Body of pancreas (tissue), 4 donors: ENCODE measurements around the gene OTUB2. TPM values are rescaled to one million over a fixed set of nuclear protein-coding genes. Genes with fewer than 3 reads are reported as not detected.

Experiments
- ATAC-seq: fragments of 150-250 bp; one replicate; pipeline ENCODE4 v1.9.1; 2016
- DNase-seq, 4 donors: peaks; one replicate each; pipeline ENCODE4 v3.0.0-alpha.2; 2019
- H3K27ac ChIP-seq, 4 donors: fragments of 200-600 bp; sonication (generic); 1 replicate in 3 of 4; 2 replicates in 1 of 4; pipeline versions ENCODE4 v1.5.1 to v1.6.1; 2016 to 2019; ENCODE audit warnings: mild to moderate bottlenecking in 1 of 4, mixed read lengths in 1 of 4, moderate library complexity in 1 of 4
- H3K27me3 ChIP-seq, 2 donors: fragments of 200-600 bp; sonication (generic); one replicate each; pipeline ENCODE4 v1.6.0; 2016; ENCODE audit warnings: mild to moderate bottlenecking in 1 of 2
- H3K36me3 ChIP-seq, 2 donors: fragments of 200-600 bp; sonication (generic); replicated peaks in 1 of 2; 2 replicates each; pipeline ENCODE4 v1.5.1; 2016; ENCODE audit warnings: low read depth in 2 of 2; ENCODE audit not compliant: insufficient read depth in 1 of 2
- H3K4me1 ChIP-seq: fragments of 200-600 bp; sonication (generic); one replicate; pipeline ENCODE4 v1.6.0; 2016
- H3K4me3 ChIP-seq, 2 donors: fragments of 200-600 bp; sonication (generic); 1 replicate in 1 of 2; 2 replicates in 1 of 2; pipeline ENCODE4 v1.5.1; 2016 to 2019
- H3K9me3 ChIP-seq, 3 donors: fragments of 200-600 bp; sonication (generic); 1 replicate in 2 of 3; 2 replicates in 1 of 3; pipeline ENCODE4 v1.5.1; 2016
- POLR2A ChIP-seq, 3 donors: fragments of 450-650 bp; IDR thresholded peaks; one replicate each; pipeline ENCODE4 v1.6.1; 2016; ENCODE audit warnings: antibody characterized with exemption in 3 of 3, mild to moderate bottlenecking in 2 of 3
- WGBS, 2 donors: methylation state at CpG; one replicate each; pipeline ENCODE4 v1.1.5; 2017; 5-methylcytosine and 5-hydroxymethylcytosine counted together
- intact Hi-C: fragments of 100-400 bp; cut with DNase I; formaldehyde crosslinking; loops from one replicate; pipeline ENCODE4 v1.15.1; 2023
- total RNA-seq, 2 donors: library from RNA; depleted of rRNA; stranded (reverse); fragments of >200 nt; gene quantifications; one replicate each; pipeline ENCODE4 v1.1.0, GENCODE V29; 2016
- TF ChIP-seq, protein P1 (sequence below), 7 experiments: fragments of 450-650 bp in 4 of 7; fragments of 200-600 bp in 3 of 7; sonication (generic) in 3 of 7; IDR thresholded peaks; one replicate each; pipeline ENCODE4 v1.5.1; 2016 to 2019; ENCODE audit warnings: antibody characterized with exemption in 7 of 7

Gene OTUB2
- total RNA-seq, 2 donors from 2014 or later, result 0.33 to 1.8 TPM

DNA sequence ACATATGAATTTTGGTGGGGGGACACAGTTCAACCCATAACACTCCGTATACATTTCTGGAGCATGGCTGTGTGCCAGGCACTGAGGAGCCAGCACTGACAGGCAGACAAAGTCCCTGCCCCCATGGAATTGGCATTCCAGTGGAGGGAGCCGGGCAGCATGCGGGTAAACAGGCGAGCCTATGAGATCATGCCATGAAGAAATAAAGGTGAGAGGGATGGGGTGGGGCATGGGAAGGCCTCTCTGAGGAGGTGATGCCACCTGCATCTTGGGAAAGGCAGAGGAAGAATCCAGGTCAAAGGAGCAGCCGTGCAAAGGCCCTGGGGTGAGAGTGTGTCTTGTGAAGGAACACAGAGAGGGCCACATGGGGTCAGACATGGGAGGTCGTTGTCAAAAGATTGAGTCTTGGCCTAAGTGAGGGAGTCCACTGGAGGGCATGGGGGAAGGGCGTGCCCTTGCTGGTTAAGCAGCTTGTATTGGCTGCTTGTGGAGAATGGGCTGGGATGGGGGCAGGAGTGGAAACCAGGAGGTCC lies 3.6 kb downstream of the OTUB2 start:
- H3K27ac ChIP-seq, result no peak overlapping the region
- DNase-seq (no peak), ATAC-seq (no peak)
- TF ChIP-seq, protein P1, sequence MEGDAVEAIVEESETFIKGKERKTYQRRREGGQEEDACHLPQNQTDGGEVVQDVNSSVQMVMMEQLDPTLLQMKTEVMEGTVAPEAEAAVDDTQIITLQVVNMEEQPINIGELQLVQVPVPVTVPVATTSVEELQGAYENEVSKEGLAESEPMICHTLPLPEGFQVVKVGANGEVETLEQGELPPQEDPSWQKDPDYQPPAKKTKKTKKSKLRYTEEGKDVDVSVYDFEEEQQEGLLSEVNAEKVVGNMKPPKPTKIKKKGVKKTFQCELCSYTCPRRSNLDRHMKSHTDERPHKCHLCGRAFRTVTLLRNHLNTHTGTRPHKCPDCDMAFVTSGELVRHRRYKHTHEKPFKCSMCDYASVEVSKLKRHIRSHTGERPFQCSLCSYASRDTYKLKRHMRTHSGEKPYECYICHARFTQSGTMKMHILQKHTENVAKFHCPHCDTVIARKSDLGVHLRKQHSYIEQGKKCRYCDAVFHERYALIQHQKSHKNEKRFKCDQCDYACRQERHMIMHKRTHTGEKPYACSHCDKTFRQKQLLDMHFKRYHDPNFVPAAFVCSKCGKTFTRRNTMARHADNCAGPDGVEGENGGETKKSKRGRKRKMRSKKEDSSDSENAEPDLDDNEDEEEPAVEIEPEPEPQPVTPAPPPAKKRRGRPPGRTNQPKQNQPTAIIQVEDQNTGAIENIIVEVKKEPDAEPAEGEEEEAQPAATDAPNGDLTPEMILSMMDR (IDR thresholded peaks at IDR 0.05), result no peak
- TF ChIP-seq POLR2A (IDR thresholded peaks at IDR 0.05), result no peak
- intact Hi-C loops, result loop anchor here (5.0 kb wide), 1 partner anchor 108 kb away; no protein-coding TSS in a partner anchor
- 84 to 87% methylated on average over 7 of the region's 7 CpGs for WGBS, 2 donors
- no peaks in the 10 kb centered on the region for H3K27me3 ChIP-seq
- H3K9me3 ChIP-seq, result no peaks in the 10 kb centered on the region
- peaks cover 13% of the 10 kb centered on the region for H3K4me1 ChIP-seq
- H3K36me3 ChIP-seq, result no peaks in the 10 kb centered on the region
- H3K4me3 ChIP-seq, result no peak overlapping the region

DNA sequence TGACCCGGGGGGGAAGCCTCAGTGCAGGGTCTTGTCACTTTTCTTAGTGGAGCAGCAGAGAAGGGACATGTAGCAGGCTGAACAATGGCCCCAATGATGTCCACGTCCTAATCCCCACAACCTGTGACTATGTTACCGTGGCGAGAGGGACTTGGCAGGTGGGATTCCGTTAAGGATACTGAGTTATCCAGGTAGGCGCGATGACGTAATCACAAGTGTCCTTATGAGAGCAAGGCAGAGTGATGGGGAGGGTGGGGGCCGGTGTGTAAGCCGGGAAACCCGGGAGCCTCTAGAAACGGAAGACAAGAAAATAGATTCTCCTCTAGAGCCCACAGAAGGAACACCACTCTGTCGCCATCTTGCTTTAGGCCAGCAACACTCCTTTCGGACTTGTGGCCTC lies 4.4 kb downstream of the OTUB2 start:
- no peak overlapping the region for H3K4me3 ChIP-seq
- TF ChIP-seq POLR2A (IDR thresholded peaks at IDR 0.05), result no peak
- TF ChIP-seq, protein P1 (IDR thresholded peaks at IDR 0.05), result no peak
- no peaks in the 10 kb centered on the region for H3K9me3 ChIP-seq
- peaks cover 13% of the 10 kb centered on the region for H3K4me1 ChIP-seq
- DNase-seq, result no peak
- intact Hi-C loops, result loop anchor here (5.0 kb wide), 1 partner anchor 107 kb away; no protein-coding TSS in a partner anchor
- WGBS, 2 donors, result 88 to 90% methylated on average over 14 of the region's 14 CpGs
- no peak overlapping the region for H3K27ac ChIP-seq
- ATAC-seq, result no peak
- no peaks in the 10 kb centered on the region for H3K27me3 ChIP-seq
- no peaks in the 10 kb centered on the region for H3K36me3 ChIP-seq

DNA sequence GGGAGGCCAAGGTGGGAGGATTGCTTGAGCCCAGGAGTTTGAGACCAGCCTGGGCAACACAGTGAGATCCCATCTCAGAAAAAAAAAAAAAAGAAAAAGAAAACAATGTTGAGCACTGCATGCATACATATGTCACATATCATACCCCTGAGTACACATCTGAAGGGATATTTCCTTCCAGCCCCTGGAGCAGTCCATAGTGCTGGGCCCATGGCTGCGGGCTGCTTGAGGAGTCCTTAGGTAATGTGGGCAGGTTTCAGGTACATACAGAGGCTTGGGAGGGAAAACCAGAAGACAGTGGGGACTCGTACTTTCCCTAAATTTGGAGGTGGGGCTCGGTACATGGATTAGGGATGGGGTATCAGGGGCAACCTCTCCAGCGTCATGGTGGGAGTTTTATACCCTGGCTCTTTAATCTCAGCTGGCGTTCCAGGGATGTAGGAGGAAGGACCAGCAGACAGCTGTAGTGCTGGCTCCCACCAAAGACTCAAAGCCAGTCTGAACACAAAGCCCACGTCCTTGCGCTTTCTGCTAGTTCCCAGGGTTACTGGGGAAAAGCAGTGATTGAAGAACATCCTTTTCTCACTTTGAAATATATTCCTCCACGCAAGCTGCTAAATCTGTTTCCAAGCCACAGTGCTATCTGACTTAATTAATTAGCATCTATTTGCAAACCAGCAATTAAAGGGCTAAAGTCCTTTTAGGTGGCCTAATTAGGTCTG lies 5.2 kb downstream of the OTUB2 start:
- TF ChIP-seq, protein P1 (IDR thresholded peaks at IDR 0.05), result no peak
- no peak for TF ChIP-seq POLR2A (IDR thresholded peaks at IDR 0.05)
- WGBS, 2 donors, result 90 to 92% methylated on average over 8 of the region's 8 CpGs
- DNase-seq (no peak), ATAC-seq (no peak)
- Histone ChIP-seq H3K36me3 (no peaks in the 10 kb centered on the region), H3K27me3 (no peaks in the 10 kb centered on the region), H3K9me3 (no peaks in the 10 kb centered on the region), H3K4me1 (peaks cover 9% of the 10 kb centered on the region), H3K4me3 (no peak overlapping the region), H3K27ac (no peak overlapping the region)
- intact Hi-C loops, result loop anchor here (5.0 kb wide), 1 partner anchor 106 kb away; no protein-coding TSS in a partner anchor

DNA sequence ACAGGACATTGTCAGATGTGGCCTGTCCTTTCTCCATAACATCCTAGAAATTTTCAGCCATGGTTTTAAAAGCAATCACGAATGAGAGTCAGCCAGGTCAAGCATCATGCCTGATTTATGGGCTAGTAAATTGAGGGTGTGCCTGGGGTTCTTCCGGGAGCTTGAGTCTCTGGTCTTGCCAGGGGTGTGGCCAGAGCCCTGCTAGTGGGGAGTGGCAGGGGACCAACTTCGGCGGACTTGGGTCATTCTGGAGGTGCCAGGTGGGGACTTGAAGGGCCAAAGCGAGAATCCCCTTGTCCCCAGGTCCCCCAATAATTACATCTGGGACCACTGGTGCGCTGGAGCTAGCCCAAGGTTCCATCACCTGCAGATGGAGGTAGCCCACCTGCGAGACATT lies 5.7 kb downstream of the OTUB2 start:
- Histone ChIP-seq H3K4me3 (no peak overlapping the region), H3K4me1 (peaks cover 5% of the 10 kb centered on the region), H3K27me3 (no peaks in the 10 kb centered on the region), H3K27ac (no peak overlapping the region), H3K9me3 (no peaks in the 10 kb centered on the region), H3K36me3 (no peaks in the 10 kb centered on the region)
- ATAC-seq (no peak), DNase-seq (no peak)
- 77 to 81% methylated on average over 7 of the region's 7 CpGs for WGBS, 2 donors
- TF ChIP-seq, protein P1 (IDR thresholded peaks at IDR 0.05), result no peak
- no peak for TF ChIP-seq POLR2A (IDR thresholded peaks at IDR 0.05)
- intact Hi-C loops, result loop anchor here (5.0 kb wide), 1 partner anchor 105 kb away; no protein-coding TSS in a partner anchor
